GM18858 (cell line): Measurements from ENCODE around the gene ADPRH.
A peak's percentile ranks its signal among the peaks of the same experiment; 100 is the strongest.
"Not testable (repeated sequence)": the region's sequence is repeated elsewhere in the genome, so short reads cannot be mapped to it uniquely, and the experiment has no call there.

Experiments
- ATAC-seq: cut with Tn5 transposase; IDR thresholded peaks from one replicate; pipeline ENCODE4 v1.9.1; 2021; ENCODE audit not compliant: unreplicated experiment

The ADPRH gene

GRCh38 chr3:119579366-119580066 lies at the start of gene ADPRH:
TSS of gene ADPRH (plus strand) at chr3:119579492. CDS start at chr3:119582170, 2,678 bp downstream.
- peak; percentile 38 for ATAC-seq

GRCh38 chr3:119529883-119530282 lies 49.4 kb upstream of the ADPRH start:
- ATAC-seq = no peak

GRCh38 chr3:119530456-119530855 lies 48.8 kb upstream of the ADPRH start:
- no peak for ATAC-seq

GRCh38 chr3:119531151-119531550 lies 48.1 kb upstream of the ADPRH start:
- ATAC-seq = no peak

GRCh38 chr3:119534296-119534695 lies 45.0 kb upstream of the ADPRH start:
- ATAC-seq = no peak

GRCh38 chr3:119536757-119537156 lies 42.5 kb upstream of the ADPRH start:
- ATAC-seq = no peak

- ATAC-seq = no peak
Measured at GRCh38 chr3:119538772-119539171, 40.5 kb upstream of the ADPRH start.

- no peak for ATAC-seq
Measured at GRCh38 chr3:119541547-119541946, 37.7 kb upstream of the ADPRH start.

GRCh38 chr3:119542168-119542767 lies 37.0 kb upstream of the ADPRH start:
- no peak for ATAC-seq

- no peak for ATAC-seq
Measured at GRCh38 chr3:119543147-119543546, 36.1 kb upstream of the ADPRH start.

GRCh38 chr3:119547227-119547626 lies 32.1 kb upstream of the ADPRH start:
- ATAC-seq = no peak

GRCh38 chr3:119548341-119548740 lies 31.0 kb upstream of the ADPRH start:
- ATAC-seq = no peak

GRCh38 chr3:119550192-119550910 lies 28.9 kb upstream of the ADPRH start:
- ATAC-seq = peak; percentile 32

- ATAC-seq = no peak
Measured at GRCh38 chr3:119551598-119551997, 27.7 kb upstream of the ADPRH start.

- not testable (repeated sequence) for ATAC-seq
Measured at GRCh38 chr3:119552928-119553327, 26.4 kb upstream of the ADPRH start.

GRCh38 chr3:119553823-119554415 lies 25.4 kb upstream of the ADPRH start:
- ATAC-seq = no peak

- ATAC-seq = peak; percentile 23
Measured at GRCh38 chr3:119555309-119555735, 24.0 kb upstream of the ADPRH start.

- ATAC-seq = no peak
Measured at GRCh38 chr3:119555929-119556328, 23.4 kb upstream of the ADPRH start.

GRCh38 chr3:119557192-119557876 lies 22.0 kb upstream of the ADPRH start:
- no peak for ATAC-seq

- ATAC-seq = no peak
Measured at GRCh38 chr3:119557877-119558269, 21.4 kb upstream of the ADPRH start.
